GM19035 (cell line): ENCODE measurements around the gene RASGRF2.
"Not testable (repeated sequence)": the region's sequence is repeated elsewhere in the genome, so short reads cannot be mapped to it uniquely, and the experiment has no call there.

Source experiments
- ATAC-seq: cut with Tn5 transposase; IDR thresholded peaks from one replicate; pipeline ENCODE4 v1.9.1; 2021; ENCODE audit not compliant: unreplicated experiment

RASGRF2 gene

DNA sequence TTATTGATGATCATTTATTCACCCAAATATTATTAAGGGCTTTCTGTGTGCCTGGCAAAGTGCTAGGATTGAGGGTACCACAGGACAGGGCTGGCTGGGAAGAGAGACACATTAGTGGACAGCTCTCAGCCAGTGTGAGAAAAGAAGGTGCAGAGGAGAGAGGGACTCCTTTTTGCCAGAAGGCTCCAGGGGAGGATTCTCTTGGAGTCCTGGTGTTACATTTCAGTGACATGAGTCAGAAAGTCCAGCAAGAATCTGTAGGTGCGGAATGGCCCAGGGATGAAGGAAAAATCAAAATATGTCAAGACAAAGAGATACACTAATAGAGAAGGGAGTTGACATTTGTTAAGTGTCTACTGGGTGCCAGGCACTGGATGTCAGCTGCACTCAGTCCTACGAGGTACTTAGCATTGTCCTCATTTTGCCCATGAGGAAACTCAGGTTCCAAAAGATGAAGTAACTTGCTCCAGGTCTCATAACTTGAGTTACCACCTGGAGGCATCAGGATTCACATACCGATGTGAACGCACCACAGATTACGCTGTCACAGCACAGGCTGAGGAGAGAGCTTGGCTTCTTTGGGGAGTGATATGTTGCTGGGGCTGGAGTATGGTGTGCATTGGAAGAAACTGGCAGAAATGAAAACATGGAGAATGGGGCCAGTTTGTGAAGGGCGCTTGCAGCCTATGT lies 60.5 kb downstream of the RASGRF2 start:
- ATAC-seq = no peak

DNA sequence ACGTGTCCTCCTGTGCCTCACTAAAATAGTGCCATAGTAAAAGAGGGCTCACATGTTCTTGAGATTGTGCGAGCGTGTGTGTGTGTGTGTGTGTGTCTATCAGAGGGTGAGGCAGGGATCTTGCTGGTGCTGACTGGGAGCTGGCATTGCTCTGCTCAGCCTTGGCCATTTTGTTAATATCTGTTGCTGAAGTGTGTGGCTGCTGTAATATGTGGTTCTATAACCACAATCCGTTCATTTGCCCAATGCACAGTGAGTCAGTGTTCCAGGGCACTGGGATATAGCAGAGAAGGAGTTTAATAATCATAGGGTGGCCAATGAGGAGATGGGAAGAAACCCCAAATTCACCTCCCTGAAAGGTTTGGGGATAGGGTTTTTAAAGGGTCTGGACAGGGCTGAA lies 61.3 kb downstream of the RASGRF2 start:
- no peak for ATAC-seq

DNA sequence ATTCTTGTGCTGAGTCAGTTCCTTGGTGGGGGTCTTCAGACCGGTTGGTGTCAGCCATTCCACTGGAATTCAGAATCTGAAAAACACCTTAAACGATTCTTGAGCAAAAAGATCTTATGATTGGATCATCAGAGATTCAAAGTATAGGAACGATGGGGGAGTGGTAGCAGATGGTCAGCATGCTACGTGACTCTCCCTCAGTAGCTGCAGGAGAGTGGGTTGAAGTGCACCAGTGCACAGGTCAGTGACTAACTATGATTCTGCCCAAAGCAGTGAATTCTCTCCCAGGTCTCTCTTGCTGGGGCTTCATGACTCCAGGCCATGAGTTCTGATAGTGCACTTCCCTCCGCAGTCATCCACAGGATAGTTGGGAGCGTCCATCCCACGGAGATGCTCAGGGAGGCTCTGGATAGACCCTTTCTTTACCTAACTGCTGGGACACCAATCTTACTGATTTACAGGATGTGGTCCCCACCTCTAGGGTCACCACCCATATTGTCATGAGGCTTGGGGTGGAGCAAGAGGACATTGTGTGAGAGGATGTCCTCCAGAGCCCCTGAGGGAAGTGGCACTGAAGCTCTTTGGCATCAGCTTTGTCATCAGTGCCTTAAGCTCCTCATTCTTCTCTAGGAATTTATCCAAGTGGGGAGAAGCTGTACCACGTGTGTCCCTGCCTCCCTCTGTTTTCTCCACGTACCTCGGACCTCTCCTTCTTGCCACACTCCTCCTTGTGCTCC lies 62.0 kb downstream of the RASGRF2 start:
- ATAC-seq = no peak

DNA sequence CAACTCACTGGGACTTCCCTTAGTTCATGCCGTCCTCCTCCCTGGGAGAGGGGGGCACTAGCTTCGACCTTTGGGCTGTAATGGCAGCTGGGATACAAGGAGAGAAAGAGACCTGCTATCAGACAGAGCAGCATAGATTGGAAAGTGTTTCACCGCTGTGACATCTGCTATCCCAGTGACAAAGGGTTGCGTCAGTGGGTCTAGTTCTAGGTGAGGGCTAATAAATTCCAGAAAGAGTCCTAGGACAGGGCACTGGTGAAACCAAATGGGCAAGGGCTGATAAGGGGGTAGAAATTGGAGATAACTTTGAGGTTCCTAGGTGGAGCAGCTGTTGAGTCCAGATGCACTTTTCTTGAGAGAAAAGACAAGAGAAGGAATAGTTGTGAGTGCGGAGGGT lies 62.5 kb downstream of the RASGRF2 start:
- ATAC-seq = no peak

DNA sequence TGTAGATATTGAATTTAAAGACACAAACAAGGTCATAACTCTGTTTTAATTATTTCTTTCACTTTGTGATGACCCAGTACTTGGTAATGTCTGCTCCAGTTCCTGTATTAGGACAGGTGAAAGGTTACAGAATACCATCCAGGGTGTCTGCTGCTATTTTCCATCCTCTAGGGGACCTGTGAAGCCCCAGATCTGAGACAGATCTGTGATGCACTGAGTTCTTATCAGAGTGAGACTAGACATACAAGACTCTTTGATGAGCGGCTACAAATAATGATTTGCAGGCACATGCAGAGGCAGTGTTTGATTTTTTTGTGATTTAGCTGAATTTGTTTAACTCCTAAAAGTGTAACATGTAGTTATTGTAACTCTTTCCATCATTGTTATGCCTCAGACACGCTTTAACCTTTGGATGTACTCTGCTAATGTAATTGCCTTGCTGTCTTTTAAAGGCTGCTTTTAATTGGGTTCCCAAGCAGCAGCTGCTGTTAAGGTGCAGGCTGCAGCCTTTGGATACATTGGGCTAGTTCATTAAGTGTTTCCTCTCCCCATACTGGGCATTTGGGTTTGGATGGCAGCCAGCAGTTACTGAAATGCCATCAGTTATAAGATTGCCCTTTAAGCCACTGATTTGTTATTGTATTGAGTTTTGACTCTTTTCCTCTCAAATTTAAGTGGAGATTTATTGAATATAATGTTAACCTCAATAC lies 63.3 kb downstream of the RASGRF2 start:
- ATAC-seq = no peak

DNA sequence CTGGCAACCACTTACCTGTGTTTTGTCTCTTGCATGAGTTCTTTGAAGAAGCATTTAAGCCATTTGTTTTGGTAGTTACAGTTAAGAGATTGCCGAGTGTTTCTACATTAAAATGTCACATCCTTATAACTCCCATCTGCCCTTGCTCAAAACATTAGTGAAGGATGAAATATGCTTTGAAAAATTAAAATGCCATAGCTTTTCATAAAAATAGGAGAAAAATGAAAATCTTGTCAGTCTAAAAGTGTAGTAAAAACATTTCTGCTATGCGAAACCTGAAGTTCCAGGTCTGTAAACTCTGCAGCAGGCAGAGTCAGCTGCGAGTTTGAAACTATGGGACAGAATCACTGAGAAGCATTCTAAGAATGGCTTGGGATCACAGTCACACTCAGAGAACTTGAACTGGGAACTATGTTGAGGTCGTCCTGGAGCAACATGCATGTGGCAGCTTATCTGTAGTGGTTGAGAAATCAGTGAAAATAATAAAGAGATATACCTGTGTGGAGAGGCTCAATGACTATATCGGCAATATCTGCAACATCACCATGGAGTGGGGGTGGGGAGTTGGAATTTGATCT lies 67.4 kb downstream of the RASGRF2 start:
- no peak for ATAC-seq

DNA sequence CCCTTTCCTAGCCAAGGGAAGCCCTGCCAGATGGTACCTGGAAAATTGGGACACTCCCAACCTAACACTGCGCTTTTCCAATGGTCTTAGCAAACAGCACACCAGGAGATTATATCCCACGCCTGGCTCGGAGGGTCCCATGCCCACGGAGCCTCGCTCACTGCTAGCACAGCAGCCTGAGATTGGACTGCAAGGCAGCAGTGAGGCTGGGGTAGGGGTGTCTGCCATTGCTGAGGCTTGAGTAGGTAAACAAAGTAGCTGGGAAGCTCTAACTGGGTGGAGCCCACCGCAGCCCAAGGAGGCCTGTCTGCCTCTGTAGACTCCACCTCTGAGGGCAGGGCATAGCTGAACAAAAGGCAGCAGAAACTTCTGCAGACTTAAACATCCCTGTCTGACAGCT lies 68.7 kb downstream of the RASGRF2 start:
- not testable (repeated sequence) for ATAC-seq

DNA sequence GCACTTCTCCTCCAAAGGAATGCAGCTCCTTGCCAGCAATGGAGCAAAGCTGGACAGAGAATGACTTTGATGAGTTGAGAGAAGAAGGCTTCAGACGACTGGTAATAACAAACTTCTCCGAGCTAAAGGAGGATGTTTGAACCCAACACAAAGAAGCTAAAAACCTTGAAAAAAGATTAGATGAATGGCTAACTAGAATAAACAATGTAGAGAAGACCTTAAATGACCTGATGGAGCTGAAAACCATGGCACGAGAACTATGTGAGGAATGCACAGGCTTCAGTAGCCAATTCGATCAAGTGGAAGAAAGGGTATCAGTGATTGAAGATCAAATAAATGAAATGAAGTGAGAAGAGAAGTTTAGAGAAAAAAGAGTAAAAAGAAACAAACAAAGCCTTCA lies 69.6 kb downstream of the RASGRF2 start:
- not testable (repeated sequence) for ATAC-seq

DNA sequence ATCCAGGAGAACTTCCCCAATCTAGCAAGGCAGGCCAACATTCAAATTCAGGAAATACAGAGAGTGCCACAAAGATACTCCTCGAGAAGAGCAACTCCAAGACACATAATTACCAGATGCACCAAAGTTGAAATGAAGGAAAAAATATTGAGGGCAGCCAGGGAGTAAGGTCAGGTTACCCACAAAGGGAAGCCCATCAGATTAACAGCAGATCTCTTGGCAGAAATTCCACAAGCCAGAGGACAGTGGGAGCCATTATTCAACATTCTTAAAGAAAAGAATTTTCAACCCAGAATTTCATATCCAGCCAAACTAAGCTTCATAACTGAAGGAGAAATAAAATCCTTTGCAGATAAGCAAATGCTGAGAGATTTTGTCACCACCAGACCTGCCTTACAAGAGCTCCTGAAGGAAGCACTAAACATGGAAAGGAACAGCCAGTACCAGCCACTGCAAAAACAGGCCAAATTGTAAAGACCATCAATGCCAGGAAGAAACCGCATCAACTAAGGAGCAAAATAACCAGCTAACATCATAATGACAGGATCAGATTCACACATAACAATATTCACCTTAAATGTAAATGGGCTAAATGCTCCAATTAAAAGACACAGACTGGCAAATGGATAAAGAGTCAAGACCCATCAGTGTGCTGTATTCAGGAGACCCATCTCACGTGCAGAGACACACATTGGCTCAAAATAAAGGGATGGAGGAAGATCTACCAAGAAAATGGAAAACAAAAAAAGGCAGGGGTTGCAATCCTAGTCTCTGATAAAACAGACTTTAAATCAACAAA lies 70.3 kb downstream of the RASGRF2 start:
- ATAC-seq = not testable (repeated sequence)

DNA sequence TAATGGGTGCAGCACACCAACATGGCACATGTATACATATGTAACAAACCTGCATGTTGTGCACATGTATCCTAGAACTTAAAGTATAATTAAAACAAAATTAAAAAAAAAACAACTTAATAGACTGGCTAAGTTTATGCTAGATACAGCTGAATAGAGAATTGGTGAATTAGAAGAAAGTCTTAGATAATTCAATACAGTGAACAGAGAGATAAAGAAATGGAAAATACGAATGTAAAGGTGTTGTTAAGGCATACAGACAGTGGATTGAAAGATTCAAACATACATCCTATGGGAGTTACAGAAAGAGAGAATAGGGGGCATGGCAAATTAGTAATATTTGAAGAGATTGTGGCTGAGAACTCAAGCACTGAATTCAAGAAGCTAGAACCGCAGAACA lies 75.4 kb downstream of the RASGRF2 start:
- no peak for ATAC-seq

DNA sequence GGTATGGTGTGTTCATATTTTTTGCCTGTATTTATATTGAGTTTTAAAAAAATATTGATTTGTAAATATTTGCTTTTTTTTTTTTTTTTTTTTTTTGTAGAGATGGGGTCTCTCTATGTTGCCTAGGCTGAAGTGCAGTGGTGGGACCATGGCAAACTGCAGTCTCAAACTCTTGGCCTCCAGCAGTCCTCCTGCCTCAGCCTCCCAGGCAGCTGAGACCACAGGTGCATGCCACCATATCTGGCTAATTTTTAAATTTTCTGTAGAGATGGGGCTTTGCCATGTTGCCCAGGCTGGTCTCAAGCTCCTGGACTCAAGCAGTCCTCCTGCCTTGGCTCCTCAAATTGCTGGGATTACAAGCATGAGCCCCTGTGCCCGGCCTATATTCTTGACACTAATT lies 78.3 kb downstream of the RASGRF2 start:
- no peak for ATAC-seq

DNA sequence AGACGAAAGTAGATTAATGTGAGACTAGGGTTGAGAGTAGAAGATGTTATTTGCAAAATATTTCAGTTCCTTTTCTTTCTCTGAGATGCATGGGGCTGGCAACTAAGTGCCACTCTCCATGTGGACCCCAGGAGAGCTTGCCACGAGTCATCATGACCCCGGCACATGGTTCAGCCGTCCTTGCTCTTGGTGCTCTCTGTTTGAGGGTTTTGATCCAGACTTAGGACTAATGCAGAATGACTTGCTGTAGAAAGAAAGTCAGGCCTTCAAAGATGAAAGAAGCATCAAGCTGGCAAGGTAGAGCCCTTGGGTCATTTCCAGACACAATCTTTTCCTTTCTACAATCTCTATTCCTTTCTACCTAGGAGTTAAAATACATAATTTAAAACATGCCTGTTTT lies 84.7 kb downstream of the RASGRF2 start:
- no peak for ATAC-seq

DNA sequence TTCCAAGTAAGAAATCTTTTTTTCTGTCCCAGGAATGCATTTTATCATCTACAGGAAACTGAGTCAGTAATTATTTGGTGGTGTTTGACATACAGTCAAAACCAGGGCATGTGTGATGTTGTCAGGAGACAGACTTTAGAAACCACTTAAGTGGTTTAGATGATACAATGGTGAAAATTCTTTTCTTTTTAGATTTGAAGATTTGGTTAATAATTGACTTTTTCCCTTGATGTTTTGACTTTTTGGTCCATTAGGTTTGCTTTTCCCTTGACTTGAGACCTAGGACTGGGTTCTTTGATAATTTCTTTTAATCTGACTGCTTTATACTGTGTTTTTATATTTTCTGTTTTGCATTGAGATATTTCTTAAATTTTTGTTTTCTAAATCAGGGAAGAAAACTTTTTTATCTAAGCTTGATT lies 85.2 kb downstream of the RASGRF2 start:
- no peak for ATAC-seq

DNA sequence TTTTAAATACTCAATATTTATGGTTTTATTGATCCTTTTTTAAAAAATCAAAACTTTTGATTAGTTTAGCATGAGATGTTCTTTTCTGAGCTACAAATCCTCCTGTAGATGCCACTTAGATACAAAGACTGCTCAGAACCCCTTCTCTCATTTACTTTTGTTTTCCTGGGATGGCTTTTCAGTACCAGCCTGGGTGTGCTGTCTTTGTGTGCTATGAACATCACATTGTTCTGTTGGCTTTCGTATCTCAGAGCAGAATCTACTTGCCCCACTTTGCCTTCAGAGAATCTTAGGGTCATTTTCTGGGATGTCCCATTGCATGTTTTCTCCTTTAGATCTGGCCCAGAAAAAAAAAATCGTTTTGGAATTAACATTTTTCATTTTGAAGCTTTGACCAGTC lies 85.9 kb downstream of the RASGRF2 start:
- ATAC-seq = no peak

DNA sequence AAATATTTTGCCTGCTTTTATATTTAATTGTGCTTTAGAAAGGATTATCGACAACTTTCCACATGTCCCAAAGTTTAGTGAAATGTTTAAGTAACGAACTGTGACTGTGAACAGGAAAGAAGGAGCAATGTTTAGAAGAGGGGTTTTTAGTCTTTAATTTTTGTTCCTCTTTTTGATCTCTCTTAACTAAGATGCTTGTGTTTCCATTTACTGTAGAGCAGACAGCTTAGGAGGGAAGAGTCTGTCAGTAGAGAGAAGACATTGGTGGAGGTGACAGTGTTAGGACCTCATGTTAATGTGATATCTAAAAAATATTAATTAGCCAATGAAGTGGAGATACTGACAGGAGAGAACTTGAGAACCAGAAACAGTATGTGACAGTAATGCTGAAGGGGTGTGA lies 92.2 kb downstream of the RASGRF2 start:
- ATAC-seq = no peak

DNA sequence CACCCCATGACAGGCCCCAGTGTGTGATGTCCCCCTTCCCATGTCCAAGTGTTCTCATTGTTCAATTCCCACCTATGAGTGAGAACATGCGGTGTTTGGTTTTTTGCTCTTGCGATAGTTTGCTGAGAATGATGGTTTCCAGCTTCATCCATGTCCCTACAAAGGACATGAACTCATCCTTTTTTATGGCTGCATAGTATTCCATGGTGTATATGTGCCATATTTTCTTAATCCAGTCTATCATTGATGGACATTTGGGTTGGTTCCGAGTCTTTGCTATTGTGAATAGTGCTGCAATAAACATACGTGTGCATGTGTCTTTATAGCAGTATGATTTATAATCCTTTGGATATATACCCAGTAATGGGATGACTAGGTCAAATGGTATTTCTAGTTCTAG lies 93.1 kb downstream of the RASGRF2 start:
- not testable (repeated sequence) for ATAC-seq

DNA sequence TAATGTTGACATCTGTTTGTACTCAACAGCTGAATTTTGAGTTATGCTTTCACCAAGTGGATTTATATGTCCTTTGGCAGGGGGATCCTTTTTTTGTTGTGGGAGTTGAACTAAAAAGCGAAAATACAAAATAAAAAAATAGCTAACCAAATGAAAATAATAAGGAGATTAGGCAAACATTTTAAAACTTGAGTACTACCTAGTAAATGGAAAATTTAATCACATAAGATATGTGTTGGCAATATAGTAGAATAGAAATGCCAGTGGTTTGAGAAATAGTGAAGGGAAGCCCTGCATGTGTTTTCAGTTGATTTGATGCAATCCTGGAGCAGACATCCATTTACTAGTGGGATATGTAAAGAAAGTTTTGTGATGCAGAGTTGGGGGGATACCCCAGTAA lies 98.0 kb downstream of the RASGRF2 start:
- no peak for ATAC-seq

DNA sequence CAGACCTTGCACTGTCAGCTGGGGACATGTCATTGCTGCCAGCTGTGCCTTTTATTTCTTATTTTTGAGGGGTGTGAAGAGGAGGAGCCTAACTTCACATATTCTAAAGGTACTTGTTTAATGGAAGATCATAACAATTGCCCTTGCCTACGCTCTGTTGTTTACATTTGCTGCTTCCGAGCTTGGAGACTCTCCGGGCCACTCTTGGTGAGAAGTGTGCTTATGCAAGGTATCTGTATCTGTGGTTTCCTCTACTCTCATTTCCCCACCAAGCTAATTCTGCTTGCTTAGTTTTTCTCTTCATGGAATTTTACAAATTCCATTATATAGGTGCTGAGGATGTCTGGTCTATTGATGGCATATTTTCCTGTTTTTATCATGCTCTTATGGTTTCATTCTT lies 105.3 kb downstream of the RASGRF2 start:
- no peak for ATAC-seq

DNA sequence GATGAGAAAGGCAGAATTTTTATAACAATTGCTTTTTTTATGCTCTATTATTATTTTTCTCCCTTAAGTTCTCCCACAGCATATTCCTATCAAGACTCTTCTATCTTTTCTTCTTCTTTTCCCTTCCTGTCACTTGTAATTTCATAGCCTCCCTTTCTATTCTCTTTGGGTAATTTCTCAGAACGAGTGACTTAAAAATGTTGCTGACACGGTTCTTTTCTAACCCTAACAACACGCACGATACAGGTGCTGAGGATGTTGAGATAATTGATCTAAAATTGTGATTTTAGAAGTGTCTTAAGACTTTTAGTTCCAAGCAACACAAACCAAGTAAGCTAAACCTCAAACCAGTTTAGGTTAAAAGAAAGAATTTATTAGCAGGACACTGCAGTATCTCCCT lies 105.9 kb downstream of the RASGRF2 start:
- no peak for ATAC-seq

DNA sequence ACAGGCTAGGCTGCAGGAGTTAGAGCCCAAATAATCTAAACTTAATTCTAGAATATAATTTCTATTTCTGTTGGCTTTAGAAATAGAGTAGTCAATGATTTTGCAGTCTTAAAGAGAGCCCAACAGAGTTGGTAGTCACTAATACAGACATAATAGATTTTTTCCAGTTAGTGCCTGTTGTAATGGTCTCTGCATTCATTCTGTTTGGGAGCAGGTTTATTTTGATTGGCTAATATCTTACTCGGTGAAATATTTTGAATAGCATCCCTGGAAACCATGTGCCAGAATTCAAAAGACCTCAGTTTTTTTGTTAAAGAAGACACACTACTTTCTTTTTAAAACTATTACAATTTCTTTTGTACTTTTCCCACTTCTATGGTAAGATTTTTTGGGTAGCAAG lies 107.2 kb downstream of the RASGRF2 start:
- no peak for ATAC-seq

DNA sequence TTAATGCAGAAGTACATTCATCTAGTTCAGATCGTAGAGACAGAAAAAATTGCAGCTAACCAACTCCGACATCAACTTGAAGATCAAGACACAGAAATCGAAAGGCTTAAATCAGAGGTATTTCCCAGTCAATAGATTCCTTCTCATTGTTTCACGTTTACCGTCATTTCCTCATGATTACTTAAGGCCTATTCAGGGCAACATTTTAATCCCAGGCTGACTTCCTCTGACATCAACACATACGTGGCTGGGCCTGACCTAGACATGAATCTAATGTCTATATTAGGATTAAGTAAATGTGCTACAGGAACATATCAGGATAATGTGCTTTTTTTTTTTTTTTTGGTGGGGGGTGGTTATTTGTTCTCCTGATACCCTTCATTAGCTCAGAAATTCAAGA lies 107.9 kb downstream of the RASGRF2 start:
- no peak for ATAC-seq
